K562 (cell line): ENCODE data around the gene PRKG1. TPM values are rescaled to one million over a fixed set of nuclear protein-coding genes. Genes with fewer than 3 reads are reported as not detected.

Experiments
- ATAC-seq: fragments of 200-7000 bp; cut with Tn5 transposase; 3 replicates; pipeline ENCODE4 v1.9.1; 2020; ENCODE audit warnings: moderate library complexity
- BruUV-seq: library from RNA; stranded (reverse); fragments of 400-500 nt; replicated peaks from 2 replicates; lab custom pipeline; 2021; lab: Mats Ljungman, UMichigan
- CTCF ChIA-PET: fragments of 300-600 bp; formaldehyde crosslinking; extraction: SDS; loops from one replicate; lab custom pipeline; 2021; ENCODE audit warnings: low intra/inter-chr PET ratio; lab: Yijun Ruan, JAX
- POLR2A ChIA-PET: fragments of 300-600, 350-650 bp; sonication (Branson Sonifier 250); formaldehyde crosslinking; extraction: SDS; loops from one replicate; lab custom pipeline; 2021; ENCODE audit warnings: antibody characterized with exemption, inconsistent platforms; lab: Yijun Ruan, JAX
- DNase-seq, 4 experiments: peaks; one replicate each; pipeline versions ENCODE4 v3.0.0 to v3.0.0-alpha.2; 2011 to 2018; ENCODE audit warnings: low spot score in 3 of 4, mixed read lengths in 3 of 4; ENCODE audit errors: extremely low read depth in 1 of 4
- FAIRE-seq: peaks from 2 replicates; lab custom pipeline; 2011; peaks lifted over from hg19 to GRCh38; lab: Jason Lieb, UNC
- H2AFZ ChIP-seq: 2 replicates; pipeline ENCODE4 v1.6.0; 2011; ENCODE audit warnings: low read depth, low read length, control low read depth, inconsistent platforms
- H3K27ac ChIP-seq: fragments of 200-600 bp; 3 replicates; pipeline ENCODE4 v1.8.0; 2011; ENCODE audit warnings: low read depth, mild to moderate bottlenecking, control low read depth, inconsistent platforms, low read length, moderate library complexity, mixed read lengths; ENCODE audit errors: extremely low read depth
- H3K27me3 ChIP-seq, 2 experiments: fragments of 300-600 bp in 1 of 2; 2 replicates in 1 of 2; 3 replicates in 1 of 2; pipeline versions ENCODE4 v1.6.0 to v1.8.0; 2011; ENCODE audit warnings: inconsistent platforms in 2 of 2, low read length in 2 of 2, mild to moderate bottlenecking in 1 of 2, mixed read lengths in 1 of 2, moderate library complexity in 1 of 2; ENCODE audit not compliant: control insufficient read depth in 2 of 2, insufficient read depth in 2 of 2
- H3K36me3 ChIP-seq: fragments of 300-600 bp; 3 replicates; pipeline ENCODE4 v1.8.0; 2011; ENCODE audit warnings: mild to moderate bottlenecking, low read length, inconsistent platforms; ENCODE audit not compliant: control insufficient read depth, insufficient read depth
- H3K4me1 ChIP-seq, 2 experiments: fragments of 200-600 bp in 1 of 2; replicated peaks in 1 of 2; 2 replicates in 1 of 2; 3 replicates in 1 of 2; pipeline versions ENCODE4 v1.5.1 to v1.8.0; 2011; ENCODE audit warnings: inconsistent platforms in 2 of 2, low read length in 2 of 2, mild to moderate bottlenecking in 1 of 2, mixed read lengths in 1 of 2, moderate library complexity in 1 of 2; ENCODE audit not compliant: control insufficient read depth in 2 of 2, insufficient read depth in 2 of 2
- H3K4me2 ChIP-seq: 2 replicates; pipeline ENCODE4 v1.6.1; 2011; ENCODE audit warnings: low read length, control low read depth, inconsistent platforms, mixed read lengths; ENCODE audit not compliant: insufficient read depth
- H3K4me3 ChIP-seq: fragments of 200-600 bp; sonication (generic), shearing (Covaris generic); 2 replicates; pipeline ENCODE4 v1.5.1; 2016; ENCODE audit warnings: control low read depth, inconsistent platforms
- H3K79me2 ChIP-seq: fragments of 200-600 bp; 3 replicates; pipeline ENCODE4 v1.8.0; 2011; ENCODE audit warnings: low read length, inconsistent platforms; ENCODE audit not compliant: control insufficient read depth, insufficient read depth
- H3K9ac ChIP-seq, 2 experiments: 2 replicates each; pipeline versions ENCODE4 v1.6.0 to v1.6.1; 2011; ENCODE audit warnings: low read depth in 2 of 2, low read length in 2 of 2, control low read depth in 1 of 2, inconsistent platforms in 1 of 2, mild to moderate bottlenecking in 1 of 2, mixed read lengths in 1 of 2; ENCODE audit not compliant: insufficient read depth in 1 of 2
- H3K9me1 ChIP-seq: one replicate; pipeline ENCODE4 v1.6.0; 2011; ENCODE audit warnings: inconsistent platforms, mild to moderate bottlenecking, low read length, moderate library complexity; ENCODE audit not compliant: control insufficient read depth, insufficient read depth
- H3K9me3 ChIP-seq: replicated peaks from 2 replicates; pipeline ENCODE4 v1.5.1; 2011; ENCODE audit warnings: low read depth, low read length, inconsistent platforms; ENCODE audit not compliant: control insufficient read depth, insufficient read depth
- H4K20me1 ChIP-seq: replicated peaks from 2 replicates; pipeline ENCODE4 v1.6.1; 2011; ENCODE audit warnings: low read length, inconsistent platforms, mixed read lengths; ENCODE audit not compliant: control insufficient read depth, insufficient read depth
- BCLAF1 ChIP-seq, 2 experiments: fragments of 450-650 bp in 1 of 2; IDR thresholded peaks; 2 replicates each; pipeline ENCODE4 v1.6.1; 2011 to 2017; ENCODE audit warnings: low read depth in 2 of 2, antibody characterized with exemption in 1 of 2, borderline replicate concordance in 1 of 2, low read length in 1 of 2, mild to moderate bottlenecking in 1 of 2, mixed read lengths in 1 of 2; ENCODE audit not compliant: control insufficient read depth in 1 of 2
- IFI16 ChIP-seq: fragments of 250-450 bp; sonication (Bioruptor Pico); IDR thresholded peaks from 2 replicates; pipeline ENCODE4 v2.1.2; 2022; ENCODE audit warnings: mild to moderate bottlenecking, inconsistent platforms
- OTX1 ChIP-seq: fragments of 450-650 bp; formaldehyde crosslinking; IDR thresholded peaks from 2 replicates; pipeline ENCODE4 v1.4.0; 2022; ENCODE audit warnings: mild to moderate bottlenecking
- RFX7 ChIP-seq: fragments of 250-450 bp; sonication (Bioruptor Pico); IDR thresholded peaks from 2 replicates; pipeline ENCODE4 v1.5.1; 2021; ENCODE audit warnings: mild to moderate bottlenecking
- SREBF1 ChIP-seq: fragments of 150-350 bp; IDR thresholded peaks from 2 replicates; pipeline ENCODE4 v1.6.1; 2014; ENCODE audit warnings: antibody characterized with exemption, low read depth, low read length, borderline replicate concordance
- ZNF280A ChIP-seq: fragments of 450-650 bp; IDR thresholded peaks from 2 replicates; pipeline ENCODE4 v1.6.1; 2018; ENCODE audit warnings: mild to moderate bottlenecking, low read depth; ENCODE audit not compliant: partially characterized antibody
- WGBS: fragments of 100-300 bp; shearing (Covaris generic); methylation state at CpG from one replicate; pipeline ENCODE4 v1.1.6; 2016; ENCODE audit warnings: low coverage, mixed read lengths; ENCODE audit not compliant: insufficient coverage; ENCODE audit errors: missing lambda C conversion rate; 5-methylcytosine and 5-hydroxymethylcytosine counted together
- in situ Hi-C: fragments of 300-500 bp; cut with MboI; formaldehyde crosslinking; loops from 4 replicates; pipeline ENCODE4 v1.15.0; 2018; ENCODE audit warnings: inconsistent platforms, mixed read lengths
- intact Hi-C: fragments of 100-400 bp; cut with micrococcal nuclease; formaldehyde crosslinking; loops from 2 replicates; pipeline ENCODE4 v1.14.2; 2022
- polyA plus RNA-seq, 8 experiments: library from polyadenylated mRNA; depleted of rRNA in 4 of 8; stranded (reverse) in 5 of 8; unstranded in 3 of 8; fragments of >200 nt; fragmentation: Nextera tagmentation in 2 of 8; fragmentation: Illumina TruSeq in 1 of 8; extraction: Ambion mirVana in 2 of 8; extraction: Trizol in 1 of 8; gene quantifications; 2 replicates each; pipeline versions ENCODE4 v1.2.1 to v1.2.3, GENCODE V29; 2011 to 2014; ENCODE audit warnings: inconsistent platforms in 1 of 8, missing spikeins in 1 of 8
- total RNA-seq, 7 experiments: library from RNA; depleted of rRNA in 6 of 7; stranded (reverse); fragments of >200 nt in 6 of 7; fragmentation: Illumina TruSeq in 2 of 7; extraction: Trizol in 2 of 7; gene quantifications; 2 replicates each; pipeline versions ENCODE4 v1.2.1 to v1.2.3, GENCODE V29; 2011 to 2021; ENCODE audit warnings: low replicate concordance in 1 of 7

PRKG1 gene
- total and polyA plus RNA-seq, 9 of the 15 experiments (the other 6 are each of a cell fraction or from before 2014, with no cell fraction given): 0.22 TPM; not detected in 8

- no peak for DNase-seq
- Histone ChIP-seq H3K9ac (no peak overlapping the region), H3K9me3 (no peaks in the 10 kb centered on the region; the same call in 1 of the 2 replicates), H3K27ac (no peak overlapping the region), H3K27me3 (no peaks in the 10 kb centered on the region), H3K9me1 (no peaks in the 10 kb centered on the region), H3K4me1 (no peaks in the 10 kb centered on the region), H3K36me3 (no peaks in the 10 kb centered on the region), H3K4me2 (no peak overlapping the region), H2AFZ (no peak overlapping the region), H4K20me1 (no peaks in the 10 kb centered on the region), H3K79me2 (no peaks in the 10 kb centered on the region), H3K4me3 (no peak overlapping the region)
- ATAC-seq: no peak
- ChIA-PET POLR2A (no interaction called here), CTCF (no interaction called here)
- intact Hi-C loops (no loop called here), in situ Hi-C loops (no loop called here)
- no peak for TF ChIP-seq RFX7 (CRISPR knock-in tag)
- TF ChIP-seq ZNF280A: no peak
- TF ChIP-seq IFI16 (CRISPR knock-in tag): no peak
- no peak for TF ChIP-seq OTX1 (CRISPR knock-in tag)
- no peak for TF ChIP-seq BCLAF1 (IDR thresholded peaks at IDR 0.05; ENCODE audit: borderline replicate concordance in 1 of 2, control insufficient read depth in 1 of 2, low read depth in 2 of 2, low read length in 1 of 2)
- TF ChIP-seq SREBF1: no peak
- no peak for FAIRE-seq
- 1% methylated on average over 4 of the region's 4 CpGs for WGBS
- BruUV-seq: no TSS peak
Measured at GRCh38 chr10:51255381-51255780, 181.1 kb downstream of the PRKG1 start.
